K562 (cell line): ENCODE results near the gene BID. TPM values are rescaled to one million over a fixed set of nuclear protein-coding genes. Genes with fewer than 3 reads are reported as not detected.
A peak's percentile ranks its signal among the peaks of the same experiment; 100 is the strongest.

ENCODE experiments used
- ATAC-seq: fragments of 200-7000 bp; cut with Tn5 transposase; 3 replicates; pipeline ENCODE4 v1.9.1; 2020; ENCODE audit warnings: moderate library complexity
- BruUV-seq: library from RNA; stranded (reverse); fragments of 400-500 nt; replicated peaks from 2 replicates; lab custom pipeline; 2021; lab: Mats Ljungman, UMichigan
- CTCF ChIA-PET: fragments of 300-600 bp; formaldehyde crosslinking; extraction: SDS; loops from one replicate; lab custom pipeline; 2021; ENCODE audit warnings: low intra/inter-chr PET ratio; lab: Yijun Ruan, JAX
- POLR2A ChIA-PET: fragments of 300-600, 350-650 bp; sonication (Branson Sonifier 250); formaldehyde crosslinking; extraction: SDS; loops from one replicate; lab custom pipeline; 2021; ENCODE audit warnings: antibody characterized with exemption, inconsistent platforms; lab: Yijun Ruan, JAX
- DNase-seq, 4 experiments: peaks; one replicate each; pipeline versions ENCODE4 v3.0.0 to v3.0.0-alpha.2; 2011 to 2018; ENCODE audit warnings: low spot score in 3 of 4, mixed read lengths in 3 of 4; ENCODE audit errors: extremely low read depth in 1 of 4
- FAIRE-seq: peaks from 2 replicates; lab custom pipeline; 2011; peaks lifted over from hg19 to GRCh38; lab: Jason Lieb, UNC
- H2AFZ ChIP-seq: 2 replicates; pipeline ENCODE4 v1.6.0; 2011; ENCODE audit warnings: low read depth, low read length, control low read depth, inconsistent platforms
- H3K27ac ChIP-seq: fragments of 200-600 bp; 3 replicates; pipeline ENCODE4 v1.8.0; 2011; ENCODE audit warnings: low read depth, mild to moderate bottlenecking, control low read depth, inconsistent platforms, low read length, moderate library complexity, mixed read lengths; ENCODE audit errors: extremely low read depth
- H3K27me3 ChIP-seq, 2 experiments: fragments of 300-600 bp in 1 of 2; 2 replicates in 1 of 2; 3 replicates in 1 of 2; pipeline versions ENCODE4 v1.6.0 to v1.8.0; 2011; ENCODE audit warnings: inconsistent platforms in 2 of 2, low read length in 2 of 2, mild to moderate bottlenecking in 1 of 2, mixed read lengths in 1 of 2, moderate library complexity in 1 of 2; ENCODE audit not compliant: control insufficient read depth in 2 of 2, insufficient read depth in 2 of 2
- H3K36me3 ChIP-seq: fragments of 300-600 bp; 3 replicates; pipeline ENCODE4 v1.8.0; 2011; ENCODE audit warnings: mild to moderate bottlenecking, low read length, inconsistent platforms; ENCODE audit not compliant: control insufficient read depth, insufficient read depth
- H3K4me1 ChIP-seq, 2 experiments: fragments of 200-600 bp in 1 of 2; replicated peaks in 1 of 2; 2 replicates in 1 of 2; 3 replicates in 1 of 2; pipeline versions ENCODE4 v1.5.1 to v1.8.0; 2011; ENCODE audit warnings: inconsistent platforms in 2 of 2, low read length in 2 of 2, mild to moderate bottlenecking in 1 of 2, mixed read lengths in 1 of 2, moderate library complexity in 1 of 2; ENCODE audit not compliant: control insufficient read depth in 2 of 2, insufficient read depth in 2 of 2
- H3K4me2 ChIP-seq: 2 replicates; pipeline ENCODE4 v1.6.1; 2011; ENCODE audit warnings: low read length, control low read depth, inconsistent platforms, mixed read lengths; ENCODE audit not compliant: insufficient read depth
- H3K4me3 ChIP-seq: fragments of 200-600 bp; sonication (generic), shearing (Covaris generic); 2 replicates; pipeline ENCODE4 v1.5.1; 2016; ENCODE audit warnings: control low read depth, inconsistent platforms
- H3K79me2 ChIP-seq: fragments of 200-600 bp; 3 replicates; pipeline ENCODE4 v1.8.0; 2011; ENCODE audit warnings: low read length, inconsistent platforms; ENCODE audit not compliant: control insufficient read depth, insufficient read depth
- H3K9ac ChIP-seq, 2 experiments: 2 replicates each; pipeline versions ENCODE4 v1.6.0 to v1.6.1; 2011; ENCODE audit warnings: low read depth in 2 of 2, low read length in 2 of 2, control low read depth in 1 of 2, inconsistent platforms in 1 of 2, mild to moderate bottlenecking in 1 of 2, mixed read lengths in 1 of 2; ENCODE audit not compliant: insufficient read depth in 1 of 2
- H3K9me1 ChIP-seq: one replicate; pipeline ENCODE4 v1.6.0; 2011; ENCODE audit warnings: inconsistent platforms, mild to moderate bottlenecking, low read length, moderate library complexity; ENCODE audit not compliant: control insufficient read depth, insufficient read depth
- H3K9me3 ChIP-seq: replicated peaks from 2 replicates; pipeline ENCODE4 v1.5.1; 2011; ENCODE audit warnings: low read depth, low read length, inconsistent platforms; ENCODE audit not compliant: control insufficient read depth, insufficient read depth
- H4K20me1 ChIP-seq: replicated peaks from 2 replicates; pipeline ENCODE4 v1.6.1; 2011; ENCODE audit warnings: low read length, inconsistent platforms, mixed read lengths; ENCODE audit not compliant: control insufficient read depth, insufficient read depth
- CC2D1A ChIP-seq: fragments of 450-650 bp; IDR thresholded peaks from 2 replicates; pipeline ENCODE4 v1.6.1; 2017; ENCODE audit warnings: mild to moderate bottlenecking
- DDX20 ChIP-seq: fragments of 450-650 bp; IDR thresholded peaks from 2 replicates; pipeline ENCODE4 v1.6.1; 2016; ENCODE audit warnings: missing genetic modification characterization, low read depth, mild to moderate bottlenecking, missing compliant biosample characterization, moderate library complexity
- DMBX1 ChIP-seq: fragments of 250-450 bp; sonication (Bioruptor Pico); IDR thresholded peaks from 2 replicates; pipeline ENCODE4 v1.8.0; 2022; ENCODE audit warnings: inconsistent platforms, mild to moderate bottlenecking, moderate library complexity, borderline replicate concordance
- KDM4B ChIP-seq, 2 experiments: fragments of 450-650 bp in 1 of 2; sonication (generic) in 1 of 2; IDR thresholded peaks; 2 replicates each; pipeline ENCODE4 v1.6.1; 2016 to 2017; ENCODE audit warnings: borderline replicate concordance in 2 of 2, antibody characterized with exemption in 1 of 2, low read depth in 1 of 2, mild to moderate bottlenecking in 1 of 2
- POLR2AphosphoS5 ChIP-seq: IDR thresholded peaks from 2 replicates; pipeline ENCODE4 v1.6.1; 2011; ENCODE audit warnings: mild to moderate bottlenecking, low read depth, low read length, moderate library complexity; ENCODE audit not compliant: control insufficient read depth, insufficient read depth
- RBM22 ChIP-seq: fragments of 200-400 bp; formaldehyde crosslinking; IDR thresholded peaks from 2 replicates; pipeline ENCODE4 v1.6.1; 2018; ENCODE audit warnings: low read length, low read depth; ENCODE audit not compliant: poor library complexity, severe bottlenecking
- SOX6 ChIP-seq: fragments of 450-650 bp; IDR thresholded peaks from 2 replicates; pipeline ENCODE4 v1.6.1; 2014; ENCODE audit warnings: mild to moderate bottlenecking
- SP2 ChIP-seq: IDR thresholded peaks from 2 replicates; pipeline ENCODE4 v1.6.1; 2011; ENCODE audit warnings: mild to moderate bottlenecking, low read depth, low read length, moderate library complexity; ENCODE audit not compliant: poor library complexity, severe bottlenecking; ENCODE audit errors: extremely low read depth
- TBL1XR1 ChIP-seq, 2 experiments: IDR thresholded peaks; 2 replicates each; pipeline ENCODE4 v1.6.1; 2012; ENCODE audit warnings: improper control_type of control experiment in 2 of 2, low read length in 2 of 2, mild to moderate bottlenecking in 1 of 2
- ZEB2 ChIP-seq: fragments of 450-650 bp; IDR thresholded peaks from 2 replicates; pipeline ENCODE4 v1.6.1; 2016
- ZNF197 ChIP-seq: fragments of 200-800 bp; sonication (Bioruptor generic); IDR thresholded peaks from 2 replicates; pipeline ENCODE4 v1.6.1; 2016; ENCODE audit warnings: low read depth, missing genetic modification characterization, missing compliant biosample characterization
- ZNF699 ChIP-seq: fragments of 250-450 bp; sonication (Bioruptor Pico); IDR thresholded peaks from 2 replicates; pipeline ENCODE4 v1.8.0; 2021; ENCODE audit warnings: mild to moderate bottlenecking, moderate library complexity; ENCODE audit not compliant: insufficient replicate concordance
- WGBS: fragments of 100-300 bp; shearing (Covaris generic); methylation state at CpG from one replicate; pipeline ENCODE4 v1.1.6; 2016; ENCODE audit warnings: low coverage, mixed read lengths; ENCODE audit not compliant: insufficient coverage; ENCODE audit errors: missing lambda C conversion rate; 5-methylcytosine and 5-hydroxymethylcytosine counted together
- in situ Hi-C: fragments of 300-500 bp; cut with MboI; formaldehyde crosslinking; loops from 4 replicates; pipeline ENCODE4 v1.15.0; 2018; ENCODE audit warnings: inconsistent platforms, mixed read lengths
- intact Hi-C: fragments of 100-400 bp; cut with micrococcal nuclease; formaldehyde crosslinking; loops from 2 replicates; pipeline ENCODE4 v1.14.2; 2022
- polyA plus RNA-seq, 8 experiments: library from polyadenylated mRNA; depleted of rRNA in 4 of 8; stranded (reverse) in 5 of 8; unstranded in 3 of 8; fragments of >200 nt; fragmentation: Nextera tagmentation in 2 of 8; fragmentation: Illumina TruSeq in 1 of 8; extraction: Ambion mirVana in 2 of 8; extraction: Trizol in 1 of 8; gene quantifications; 2 replicates each; pipeline versions ENCODE4 v1.2.1 to v1.2.3, GENCODE V29; 2011 to 2014; ENCODE audit warnings: inconsistent platforms in 1 of 8, missing spikeins in 1 of 8
- total RNA-seq, 7 experiments: library from RNA; depleted of rRNA in 6 of 7; stranded (reverse); fragments of >200 nt in 6 of 7; fragmentation: Illumina TruSeq in 2 of 7; extraction: Trizol in 2 of 7; gene quantifications; 2 replicates each; pipeline versions ENCODE4 v1.2.1 to v1.2.3, GENCODE V29; 2011 to 2021; ENCODE audit warnings: low replicate concordance in 1 of 7
- TF ChIP-seq, protein P1 (sequence below): fragments of 250-450 bp; sonication (Bioruptor Pico); IDR thresholded peaks from 2 replicates; pipeline ENCODE4 v1.4.0; 2020; ENCODE audit warnings: mild to moderate bottlenecking, moderate library complexity, borderline replicate concordance
- TF ChIP-seq, protein P2 (sequence below): fragments of 450-650 bp; IDR thresholded peaks from 2 replicates; pipeline ENCODE4 v1.6.1; 2016

BID gene
- total and polyA plus RNA-seq, 9 of the 15 experiments (the other 6 are each of a cell fraction or from before 2014, with no cell fraction given): 5.2 to 209 (median 63.7) TPM

DNA sequence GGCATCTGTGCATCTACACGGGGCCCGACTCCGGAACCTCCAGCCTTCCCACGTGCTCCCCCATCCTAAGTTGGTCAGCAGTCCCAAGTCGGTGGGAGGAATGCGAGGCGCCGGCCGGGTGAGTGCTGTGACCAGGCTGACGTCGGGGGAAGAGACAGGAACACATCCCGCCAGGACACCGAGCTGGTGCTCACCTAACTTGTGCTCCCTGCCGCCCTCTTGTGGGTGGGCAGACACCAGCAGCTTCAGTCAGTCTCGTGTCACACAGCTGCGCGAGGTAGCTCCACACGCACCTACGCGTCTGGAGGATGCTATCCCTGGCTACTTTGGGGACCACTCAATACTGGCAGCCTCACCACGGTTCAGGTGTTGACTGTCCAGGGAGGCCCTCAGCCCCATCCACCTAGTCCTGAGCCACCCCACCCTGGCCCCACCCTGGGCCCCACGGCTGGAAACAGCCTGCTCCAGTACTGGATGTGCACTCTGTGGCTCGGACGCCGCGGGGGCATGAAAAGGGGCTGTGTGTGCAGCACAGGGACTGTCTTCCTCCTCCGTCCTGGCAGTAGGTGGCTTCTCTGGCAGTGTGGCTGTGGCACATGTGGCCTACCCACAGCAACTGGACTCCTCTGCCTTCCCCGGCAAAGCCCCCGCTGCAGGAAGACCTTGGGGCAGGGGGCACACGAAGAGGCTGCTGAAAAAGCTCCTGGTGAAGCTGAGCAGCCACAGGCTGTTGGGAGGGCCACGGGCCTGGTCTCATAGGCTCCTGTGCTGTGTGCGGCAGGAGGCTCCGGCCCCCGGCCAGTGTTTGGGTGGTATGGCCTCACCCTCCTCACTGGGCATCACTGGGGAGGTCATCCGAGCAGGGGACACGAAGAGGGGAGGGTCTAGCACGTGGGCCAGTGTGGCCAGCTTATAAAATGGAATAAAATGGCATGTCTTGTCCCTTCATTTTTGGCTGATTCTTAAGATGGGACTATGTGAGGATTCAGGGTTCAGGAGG lies 11.2 kb upstream of the BID start:
- BruUV-seq: no TSS peak
- 28% methylated on average over 32 of the region's 37 CpGs for WGBS
- Histone ChIP-seq H3K4me2 (no peak overlapping the region), H3K27me3 (no peaks in the 10 kb centered on the region; a peak in 1 of 5 replicates), H3K27ac (peak overlapping the region; percentile 77; the same call in 1 of the 3 replicates), H3K9ac (peak overlapping the region in 1 of 2 experiments; percentile 77; a peak in 3 of 4 replicates), H3K9me3 (no peaks in the 10 kb centered on the region), H3K9me1 (peaks cover 3% of the 10 kb centered on the region), H3K79me2 (no peaks in the 10 kb centered on the region), H3K4me3 (no peak overlapping the region), H2AFZ (peak overlapping the region; percentile 9), H3K36me3 (no peaks in the 10 kb centered on the region; the same call in 2 of the 3 replicates), H3K4me1 (peaks cover 33 to 68% of the 10 kb centered on the region in 2 experiments; a peak in 4 of 5 replicates), H4K20me1 (peaks cover 3% of the 10 kb centered on the region; the same call in 1 of the 2 replicates)
- in situ Hi-C loops (no loop called here), intact Hi-C loops (loop anchor here (1.0 to 5.0 kb wide), 4 partner anchors 43 to 291 kb away; partner anchors contain the start of genes BCL2L13 and PEX26)
- ATAC-seq: peak; percentile 82
- peak; percentile 85 to 91 (median 87) for DNase-seq
- FAIRE-seq: peak; percentile 88
- ChIA-PET CTCF (interaction anchor here (0.5 to 3.3 kb wide), 5 partner anchors 43 to 261 kb away, joined by 3 to 23 read pairs (median 5); no protein-coding TSS in a partner anchor), POLR2A (interaction anchor here (0.6 to 6.0 kb wide), 10 partner anchors 11 to 290 kb away, joined by 3 to 54 read pairs (median 4); partner anchors contain the start of gene BID)
- TF ChIP-seq ZNF699 (CRISPR knock-in tag): no peak
- TF ChIP-seq SP2: no peak
- no peak; a peak in 1 of 4 replicates for TF ChIP-seq TBL1XR1 (IDR thresholded peaks at IDR 0.05; ENCODE audit: low read length in 2 of 2)
- TF ChIP-seq RBM22: peak; percentile 49
- TF ChIP-seq KDM4B (IDR thresholded peaks at IDR 0.05; ENCODE audit: borderline replicate concordance in 2 of 2, low read depth in 1 of 2): no peak
- peak; percentile 63; the same call in 1 of the 2 replicates for TF ChIP-seq CC2D1A
- 0 out of 2 replicates have a peak, but pooled peaks have one; percentile 47 for TF ChIP-seq ZEB2
- no peak for TF ChIP-seq DDX20 (tag)
- TF ChIP-seq, protein P1, sequence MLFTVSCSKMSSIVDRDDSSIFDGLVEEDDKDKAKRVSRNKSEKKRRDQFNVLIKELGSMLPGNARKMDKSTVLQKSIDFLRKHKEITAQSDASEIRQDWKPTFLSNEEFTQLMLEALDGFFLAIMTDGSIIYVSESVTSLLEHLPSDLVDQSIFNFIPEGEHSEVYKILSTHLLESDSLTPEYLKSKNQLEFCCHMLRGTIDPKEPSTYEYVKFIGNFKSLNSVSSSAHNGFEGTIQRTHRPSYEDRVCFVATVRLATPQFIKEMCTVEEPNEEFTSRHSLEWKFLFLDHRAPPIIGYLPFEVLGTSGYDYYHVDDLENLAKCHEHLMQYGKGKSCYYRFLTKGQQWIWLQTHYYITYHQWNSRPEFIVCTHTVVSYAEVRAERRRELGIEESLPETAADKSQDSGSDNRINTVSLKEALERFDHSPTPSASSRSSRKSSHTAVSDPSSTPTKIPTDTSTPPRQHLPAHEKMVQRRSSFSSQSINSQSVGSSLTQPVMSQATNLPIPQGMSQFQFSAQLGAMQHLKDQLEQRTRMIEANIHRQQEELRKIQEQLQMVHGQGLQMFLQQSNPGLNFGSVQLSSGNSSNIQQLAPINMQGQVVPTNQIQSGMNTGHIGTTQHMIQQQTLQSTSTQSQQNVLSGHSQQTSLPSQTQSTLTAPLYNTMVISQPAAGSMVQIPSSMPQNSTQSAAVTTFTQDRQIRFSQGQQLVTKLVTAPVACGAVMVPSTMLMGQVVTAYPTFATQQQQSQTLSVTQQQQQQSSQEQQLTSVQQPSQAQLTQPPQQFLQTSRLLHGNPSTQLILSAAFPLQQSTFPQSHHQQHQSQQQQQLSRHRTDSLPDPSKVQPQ (CRISPR knock-in tag): no peak
- no peak for TF ChIP-seq DMBX1 (CRISPR knock-in tag)
- TF ChIP-seq, protein P2, sequence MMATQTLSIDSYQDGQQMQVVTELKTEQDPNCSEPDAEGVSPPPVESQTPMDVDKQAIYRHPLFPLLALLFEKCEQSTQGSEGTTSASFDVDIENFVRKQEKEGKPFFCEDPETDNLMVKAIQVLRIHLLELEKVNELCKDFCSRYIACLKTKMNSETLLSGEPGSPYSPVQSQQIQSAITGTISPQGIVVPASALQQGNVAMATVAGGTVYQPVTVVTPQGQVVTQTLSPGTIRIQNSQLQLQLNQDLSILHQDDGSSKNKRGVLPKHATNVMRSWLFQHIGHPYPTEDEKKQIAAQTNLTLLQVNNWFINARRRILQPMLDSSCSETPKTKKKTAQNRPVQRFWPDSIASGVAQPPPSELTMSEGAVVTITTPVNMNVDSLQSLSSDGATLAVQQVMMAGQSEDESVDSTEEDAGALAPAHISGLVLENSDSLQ: peak; percentile 40; the same call in 1 of the 2 replicates
- TF ChIP-seq ZNF197 (CRISPR knock-in tag): no peak
- no peak for TF ChIP-seq POLR2AphosphoS5
- TF ChIP-seq SOX6: no peak; the same call in 1 of the 2 replicates
